Stimulated activated CD8-positive, alpha-beta memory T cell treated with anti-CD3 and anti-CD28 coated beads, Interleukin-2, amount 100 ng/mL, for 1 hour (primary cell): ENCODE results near the gene LRRC74B.
"Not testable (repeated sequence)": the region's sequence is repeated elsewhere in the genome, so short reads cannot be mapped to it uniquely, and the experiment has no call there.

ENCODE experiments used
- DNase-seq, 2 donors: peaks; one replicate each; pipeline ENCODE4 v3.0.0-alpha.2; 2020; ENCODE audit warnings: low read depth in 2 of 2

Gene LRRC74B, protein sequence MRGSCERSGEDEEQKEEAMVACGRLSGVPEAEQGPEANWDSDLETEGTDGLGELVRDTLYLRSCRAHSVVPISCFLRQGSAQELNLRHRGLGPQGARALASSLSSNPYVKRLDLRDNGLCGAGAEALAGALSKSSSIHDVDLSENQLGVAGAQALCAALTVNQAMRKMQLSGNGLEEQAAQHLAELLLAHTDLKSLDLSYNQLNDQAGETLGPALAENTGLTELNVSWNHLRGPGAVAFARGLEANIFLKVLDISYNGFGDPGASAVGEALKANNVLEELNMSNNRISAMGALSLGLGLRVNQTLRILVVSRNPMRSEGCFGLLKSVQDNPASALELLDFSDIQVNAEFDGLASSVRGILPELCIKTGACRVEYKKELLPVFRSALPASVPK

DNA sequence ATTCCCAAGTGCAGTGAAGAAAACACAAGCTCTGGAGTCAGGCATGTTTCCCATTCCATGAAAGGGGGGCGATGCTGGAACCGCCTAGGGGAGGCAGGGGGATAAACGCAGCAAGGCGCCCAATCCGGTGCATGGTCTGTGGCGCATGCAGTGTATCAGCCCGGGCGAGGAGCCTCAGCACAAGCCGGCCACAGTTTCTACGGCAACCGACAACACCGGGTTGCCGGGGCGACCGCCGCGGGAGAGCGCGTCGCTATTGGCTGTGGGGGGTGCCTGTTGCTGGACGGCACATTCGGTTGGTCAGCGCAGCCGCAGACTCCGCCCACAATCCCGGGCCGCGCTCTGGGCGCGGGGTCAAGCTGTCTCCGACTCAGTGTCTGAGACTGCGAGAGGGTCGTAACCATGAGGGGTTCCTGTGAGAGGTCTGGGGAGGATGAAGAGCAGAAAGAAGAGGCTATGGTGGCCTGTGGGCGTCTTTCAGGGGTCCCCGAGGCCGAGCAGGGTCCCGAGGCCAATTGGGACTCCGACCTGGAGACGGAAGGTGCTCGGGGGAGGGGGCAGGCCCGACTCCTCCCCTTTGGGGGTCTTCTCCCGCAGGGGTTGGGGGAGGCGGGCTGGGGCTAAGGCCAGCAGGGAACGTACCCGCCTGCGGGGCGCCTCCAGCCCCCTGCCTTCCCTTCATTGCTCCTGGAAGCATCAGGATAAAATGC is at the start of gene LRRC74B:
Gene LRRC74B, plus strand, starts transcription at position 362 of the 710 bp plus-strand sequence. Its CDS starts 41 bp downstream, at position 403.
- DNase-seq, result peak; percentile 41 to 51

DNA sequence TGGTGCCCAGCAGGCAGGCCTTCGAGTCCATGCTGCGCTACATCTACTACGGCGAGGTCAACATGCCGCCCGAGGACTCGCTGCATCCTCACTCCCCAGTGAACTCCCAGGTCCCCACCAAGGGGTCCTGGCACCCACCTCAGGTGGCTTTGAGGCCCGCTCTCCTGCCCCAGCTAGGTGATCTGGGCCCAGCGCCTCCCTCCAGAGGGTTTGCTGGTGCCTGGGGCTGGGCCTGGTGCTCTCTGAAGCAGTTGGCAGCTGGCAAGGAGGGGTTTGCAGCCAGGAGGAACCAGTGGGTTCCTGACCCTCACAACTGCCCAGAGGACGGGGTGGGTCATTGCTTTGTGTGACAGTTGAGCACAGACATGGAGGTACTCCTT is 49.7 kb upstream of the LRRC74B start:
- no peak for DNase-seq

DNA sequence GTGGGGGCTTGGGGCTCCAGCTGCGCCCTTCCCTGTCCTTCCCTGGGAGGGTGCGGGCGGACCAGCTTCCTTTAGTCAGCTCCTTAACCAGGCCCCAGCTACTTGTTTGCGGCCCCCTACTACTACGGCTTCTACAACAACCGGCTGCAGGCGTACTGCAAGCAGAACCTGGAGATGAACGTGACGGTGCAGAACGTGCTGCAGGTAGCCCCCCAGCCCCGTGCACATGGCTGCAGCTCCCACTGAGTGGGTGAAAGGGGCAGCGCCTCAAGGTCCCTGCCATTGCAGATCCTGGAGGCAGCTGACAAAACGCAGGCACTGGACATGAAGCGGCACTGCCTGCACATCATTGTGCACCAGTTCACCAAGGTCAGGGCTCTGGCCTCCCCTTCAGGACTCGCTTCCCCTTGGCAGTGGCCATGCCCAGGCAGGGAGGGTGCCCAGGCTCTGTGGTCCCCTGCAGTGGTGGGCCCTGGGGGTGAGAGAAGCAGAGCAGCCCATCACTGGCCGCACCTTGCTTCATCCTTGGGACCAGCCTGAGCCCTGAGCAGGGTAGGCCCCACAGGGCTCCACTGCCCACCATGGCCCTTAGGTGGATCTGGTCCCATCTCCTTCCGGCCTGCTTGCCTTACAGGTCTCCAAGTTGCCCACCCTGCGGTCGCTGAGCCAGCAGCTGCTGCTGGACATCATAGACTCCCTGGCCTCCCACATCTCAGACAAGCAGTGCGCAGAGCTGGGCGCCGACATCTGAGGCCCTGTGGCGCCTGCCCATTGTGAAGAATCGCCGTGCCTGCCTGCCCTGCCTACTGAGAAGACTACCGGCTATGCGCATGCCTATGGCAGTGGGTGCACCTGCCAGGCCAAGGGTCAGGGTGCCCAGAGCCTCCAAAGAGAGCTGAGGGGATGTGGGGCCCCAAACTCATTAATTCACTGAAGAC is 48.9 kb upstream of the LRRC74B start:
- no peak for DNase-seq

DNA sequence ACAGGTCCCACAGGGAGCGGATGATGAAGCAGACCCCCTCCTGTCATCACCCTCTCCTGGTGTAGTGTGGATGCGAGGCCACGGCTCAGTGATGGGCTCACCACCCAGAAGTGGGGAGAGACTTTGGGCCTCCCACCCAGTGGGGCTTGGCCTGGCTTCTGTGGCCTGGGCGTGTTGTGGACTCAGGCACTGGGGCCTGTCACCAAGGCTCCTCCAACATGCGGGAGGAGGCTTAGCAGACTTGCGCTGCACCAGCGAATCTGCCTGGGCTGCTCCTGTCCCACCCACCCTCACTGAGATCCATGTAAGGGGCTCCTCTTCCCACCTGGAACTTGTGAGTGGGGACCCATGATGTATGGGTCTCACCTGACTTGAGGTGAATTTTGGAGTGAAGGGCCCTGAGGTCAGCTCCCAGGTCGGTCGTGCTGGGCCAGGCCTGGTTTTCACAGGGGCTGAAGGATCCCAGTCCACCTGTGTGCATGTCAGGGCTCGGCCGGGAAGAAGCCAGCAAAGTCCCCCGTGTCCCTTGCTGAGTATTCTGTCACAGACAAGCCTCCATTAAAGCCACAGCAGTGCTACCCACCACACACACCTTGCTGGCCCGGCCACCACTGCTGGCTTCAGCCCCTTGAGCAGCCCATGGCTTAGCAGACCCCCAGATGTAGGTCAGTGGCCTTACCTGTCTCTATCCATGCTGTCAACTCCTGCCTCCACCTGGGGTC is 48.0 kb upstream of the LRRC74B start:
- no peak for DNase-seq

DNA sequence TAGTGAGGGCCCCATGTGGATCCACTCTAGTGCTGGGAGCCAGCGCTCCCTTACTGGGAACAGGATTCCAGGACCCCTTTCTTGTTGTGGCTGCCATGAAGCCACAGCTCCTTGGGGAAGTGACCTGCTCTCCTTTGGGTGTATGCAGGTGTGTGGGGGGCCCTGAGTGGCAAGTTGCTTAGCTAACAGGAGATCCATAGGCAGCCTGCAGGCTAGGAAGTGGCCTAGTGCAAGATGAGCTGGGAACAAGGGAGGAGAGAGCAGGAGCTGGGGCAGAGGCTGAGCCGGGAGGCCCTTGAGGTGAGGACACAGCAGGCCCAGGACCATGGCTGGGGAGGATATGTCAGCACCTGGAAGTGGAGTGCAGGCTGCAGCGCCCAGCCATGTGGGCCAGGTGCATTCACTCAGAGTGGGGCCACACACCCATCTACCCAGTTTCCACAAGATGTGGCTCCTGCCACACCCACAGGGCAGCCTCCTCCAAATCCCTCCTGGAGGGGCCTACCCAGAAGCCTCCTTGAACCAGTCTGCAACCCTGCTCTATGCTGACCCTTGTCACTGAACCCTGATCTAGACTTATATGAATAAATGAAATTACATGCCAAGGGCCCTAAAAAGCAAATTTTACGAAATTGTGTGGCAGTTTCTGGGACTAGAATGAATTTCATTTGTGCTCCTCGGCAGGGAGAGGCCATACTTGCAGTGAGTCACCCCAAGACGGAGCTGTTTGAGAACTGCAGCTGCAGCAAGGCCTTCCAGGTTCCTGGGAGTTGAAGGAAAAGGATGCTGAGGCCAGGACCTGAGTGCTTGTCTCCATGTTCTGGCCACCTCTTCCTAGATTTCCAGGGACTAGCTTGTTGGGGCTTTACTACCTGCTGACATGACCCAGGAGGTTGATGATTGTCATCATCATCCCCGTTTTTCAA is 47.1 kb upstream of the LRRC74B start:
- no peak for DNase-seq

DNA sequence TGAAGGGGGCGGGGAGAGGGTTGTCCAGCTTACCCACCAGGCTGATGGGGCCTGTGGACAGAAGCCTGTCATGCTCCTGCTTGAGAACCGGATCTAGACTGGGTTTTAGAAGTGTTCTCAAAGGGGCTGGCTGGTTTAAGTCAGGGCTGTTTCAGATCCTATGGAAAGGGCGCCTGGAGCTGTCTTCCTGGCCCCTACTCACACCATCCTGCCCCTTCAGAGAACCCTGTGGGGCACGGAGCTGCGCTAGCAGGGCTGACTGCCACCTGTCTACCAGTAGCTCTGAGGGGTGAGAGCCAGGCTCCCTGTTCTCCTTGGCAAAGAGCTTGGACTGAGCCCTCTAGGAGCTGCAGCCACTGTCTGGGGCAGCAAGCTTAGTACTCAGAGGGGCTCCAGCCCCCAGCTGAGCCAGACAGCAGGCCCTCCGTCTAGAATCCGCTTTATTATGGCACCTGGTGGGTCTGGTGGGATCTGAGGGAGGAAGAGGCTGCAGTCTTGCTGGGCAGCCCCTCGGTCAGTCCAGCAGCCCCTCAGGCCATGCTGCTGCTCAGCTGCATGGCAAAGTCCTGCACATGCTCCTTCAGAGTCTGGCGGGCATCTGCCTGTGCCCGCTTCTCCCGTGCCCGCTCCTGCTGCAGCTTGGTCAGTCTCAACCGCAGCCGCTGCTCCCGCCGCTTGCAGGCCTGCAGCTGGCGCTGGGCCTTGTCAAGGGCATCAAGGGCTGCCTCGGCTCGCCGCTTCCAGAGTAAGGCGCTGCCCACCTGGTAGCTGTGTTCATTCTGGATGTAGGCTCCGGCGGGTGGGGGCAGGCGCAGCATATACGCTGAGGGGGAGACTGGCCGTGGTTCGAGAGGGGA is 46.2 kb upstream of the LRRC74B start:
- no peak for DNase-seq

DNA sequence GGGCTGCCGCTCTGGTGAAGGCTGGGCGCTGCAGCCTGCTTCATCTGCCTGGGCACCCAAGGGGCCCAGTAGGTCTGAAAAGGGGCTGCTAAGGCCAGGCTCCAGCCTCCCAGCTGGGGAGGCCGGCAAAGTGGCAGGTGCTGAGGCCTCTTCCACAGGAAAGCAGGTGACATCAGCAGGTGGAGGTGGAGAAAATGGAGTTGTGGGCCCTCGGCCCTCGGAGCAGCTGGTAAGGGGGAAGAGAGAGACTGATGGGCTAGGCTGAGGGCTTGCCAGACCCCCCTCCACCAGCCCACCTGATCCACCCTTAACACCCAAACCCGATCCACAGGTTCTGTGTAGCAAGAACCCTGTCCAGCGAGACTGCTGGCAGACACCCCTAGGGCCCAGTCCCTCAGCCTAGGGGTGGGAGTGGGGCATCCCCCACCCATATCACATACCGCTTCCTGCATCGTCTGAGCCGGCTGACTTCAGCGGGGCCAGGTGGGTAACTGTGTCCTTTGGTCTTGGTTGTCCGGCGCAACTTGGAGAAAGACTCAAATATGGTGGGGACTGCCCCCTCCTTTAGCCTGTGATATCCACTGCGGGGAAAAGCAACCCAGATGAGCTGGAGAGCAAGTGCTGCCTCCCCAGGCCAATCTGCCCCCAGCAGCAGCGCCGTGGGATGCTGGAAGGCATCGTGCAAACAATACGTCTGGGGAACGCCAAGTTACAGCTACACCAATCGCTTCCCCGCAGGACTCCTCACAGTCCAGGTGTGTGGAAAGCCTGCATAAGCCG is 45.3 kb upstream of the LRRC74B start:
- DNase-seq, result no peak

DNA sequence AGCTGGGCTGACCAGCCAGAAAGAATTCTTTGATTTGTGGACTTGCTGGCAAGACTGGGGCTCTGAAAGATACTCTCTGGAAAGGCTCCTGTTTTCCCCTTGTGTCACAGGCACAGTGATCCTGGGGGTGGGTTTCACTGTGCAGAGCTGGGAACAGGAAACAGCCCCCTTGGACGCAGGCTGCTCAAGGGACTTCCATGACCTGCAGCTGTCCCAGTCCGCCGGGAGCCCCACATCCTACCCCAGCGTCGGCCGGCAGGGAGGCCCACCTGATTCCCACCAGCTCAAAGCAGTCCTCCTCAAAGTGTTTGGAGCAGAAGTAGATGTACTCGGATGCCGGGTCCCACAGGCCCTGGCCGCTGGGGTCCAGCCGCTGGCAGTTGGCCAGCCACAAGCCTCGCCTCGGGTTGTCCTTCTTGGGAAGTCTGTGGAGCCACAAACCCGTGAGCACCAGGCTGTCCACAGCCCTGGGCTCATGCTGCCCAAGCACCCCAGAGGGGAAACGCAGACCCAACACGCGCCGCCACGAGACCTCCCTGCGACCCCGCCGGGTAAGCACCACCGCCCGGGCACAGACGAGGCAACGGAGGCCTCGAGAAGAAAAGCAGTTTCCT is 44.7 kb upstream of the LRRC74B start:
- DNase-seq, result no peak

DNA sequence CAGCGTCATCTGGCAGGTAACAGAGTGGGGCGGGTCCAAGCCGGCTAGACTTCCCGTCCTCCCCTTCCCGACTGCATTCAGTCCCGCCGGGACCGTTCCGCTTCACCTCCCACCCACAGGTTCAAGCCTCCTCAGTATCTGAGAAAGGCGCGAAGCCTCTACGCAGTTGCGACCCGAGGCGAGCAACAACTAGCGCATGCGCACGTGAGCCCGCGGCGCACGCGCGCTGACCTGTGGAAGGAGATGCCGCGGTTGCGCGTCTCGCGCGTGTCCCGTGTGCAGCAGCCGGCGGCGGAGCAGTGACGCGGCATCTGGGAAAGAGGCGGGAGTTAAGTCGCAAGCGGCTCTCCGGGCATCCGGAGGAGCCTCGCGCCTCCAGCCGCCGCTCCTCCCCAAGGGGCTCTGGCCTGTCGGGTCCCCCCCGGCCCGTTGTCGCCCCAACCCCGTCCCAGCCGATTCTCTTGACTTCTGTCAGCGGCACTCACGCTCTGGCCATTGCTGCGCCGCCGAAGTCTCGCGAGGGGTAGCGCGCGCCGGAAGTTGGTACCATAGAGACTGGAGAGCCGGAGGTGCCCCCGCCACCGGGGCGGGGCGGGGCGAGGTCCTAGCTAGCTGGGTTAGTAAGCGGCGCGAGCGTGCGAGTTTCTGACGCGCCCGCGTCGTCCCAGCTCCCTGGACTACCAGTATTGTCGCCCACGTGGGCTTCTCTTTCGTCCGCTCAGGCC is 44.0 kb upstream of the LRRC74B start, which contains the start of gene THAP7:
Gene THAP7, minus strand, starts transcription at position 518 of the 725 bp plus-strand sequence. Its CDS starts 207 bp downstream, at position 311.
- peak; percentile 91 to 94 for DNase-seq

DNA sequence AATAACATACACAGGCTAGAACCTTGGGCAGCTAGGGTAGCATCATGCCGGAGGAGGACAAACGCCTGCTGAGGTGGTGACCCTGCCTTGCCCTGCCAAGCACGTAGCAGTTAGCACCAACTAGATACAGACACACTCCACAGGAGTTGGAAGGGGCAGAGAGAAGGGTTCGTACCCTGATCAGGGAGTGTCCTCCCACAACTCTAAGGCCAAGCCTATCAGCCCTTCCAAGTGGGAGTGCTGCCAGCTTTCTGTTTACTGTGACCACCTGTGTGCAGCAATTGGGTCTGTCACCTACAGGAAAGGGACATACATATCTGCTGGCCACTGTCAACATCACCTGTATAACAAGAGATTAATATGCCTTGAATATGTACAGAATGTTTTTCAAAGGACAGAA is 42.0 kb upstream of the LRRC74B start:
- no peak for DNase-seq

DNA sequence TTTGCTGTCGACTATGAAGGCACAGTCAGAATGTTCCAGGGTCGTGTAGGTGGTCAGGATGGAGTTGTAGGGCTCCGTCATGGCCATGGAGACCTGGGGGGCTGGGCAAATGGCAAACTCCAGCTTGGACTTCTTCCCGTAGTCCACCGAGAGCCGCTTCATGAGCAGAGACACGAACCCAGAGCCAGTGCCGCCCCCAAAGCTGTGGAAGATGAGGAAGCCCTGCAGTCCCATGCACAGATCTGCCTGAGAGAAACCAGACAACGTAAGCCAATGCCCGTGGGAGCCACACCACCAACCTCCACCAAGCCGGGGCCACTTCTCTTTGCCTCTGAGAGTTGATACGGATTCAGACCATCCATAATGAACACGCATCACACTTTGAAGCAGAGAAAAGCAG is 36.5 kb upstream of the LRRC74B start:
- DNase-seq, result not testable (repeated sequence)

DNA sequence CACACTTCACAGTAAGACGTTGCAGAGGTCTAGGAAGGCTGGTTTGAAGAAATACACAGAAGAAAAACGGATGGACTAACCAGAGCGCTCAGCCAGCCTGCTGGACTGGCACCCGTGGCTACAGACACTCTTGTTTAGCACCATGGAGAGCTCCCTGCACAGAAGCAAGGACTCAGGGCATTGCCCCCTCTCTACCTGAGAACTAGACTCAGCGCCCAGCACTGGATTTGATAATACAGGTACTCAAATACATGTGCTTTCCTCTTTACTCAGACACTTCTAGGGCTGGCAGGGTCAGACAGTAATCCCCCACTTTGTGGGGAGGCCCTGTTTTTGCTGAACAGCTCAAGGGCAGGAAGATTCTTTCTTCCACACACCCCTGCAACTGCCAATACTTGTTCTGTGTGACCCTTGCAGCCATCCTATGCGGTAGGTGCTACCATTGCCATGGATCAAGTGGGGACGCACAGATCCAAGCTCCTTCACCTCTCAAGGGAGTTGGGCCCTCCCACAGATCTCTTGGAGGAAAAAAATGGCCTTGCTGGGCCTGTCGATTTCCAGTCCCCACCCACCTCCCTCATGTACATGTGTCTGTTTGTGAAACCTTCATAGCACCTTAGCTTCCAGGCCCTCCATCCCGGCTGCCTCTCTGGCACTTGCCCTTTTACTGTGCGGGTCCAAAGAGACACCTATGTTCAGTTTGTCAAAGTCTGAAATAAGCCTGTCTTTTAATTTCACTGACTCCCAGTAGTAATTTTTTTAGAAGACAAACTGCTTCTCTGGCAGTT is 35.9 kb upstream of the LRRC74B start:
- no peak for DNase-seq

DNA sequence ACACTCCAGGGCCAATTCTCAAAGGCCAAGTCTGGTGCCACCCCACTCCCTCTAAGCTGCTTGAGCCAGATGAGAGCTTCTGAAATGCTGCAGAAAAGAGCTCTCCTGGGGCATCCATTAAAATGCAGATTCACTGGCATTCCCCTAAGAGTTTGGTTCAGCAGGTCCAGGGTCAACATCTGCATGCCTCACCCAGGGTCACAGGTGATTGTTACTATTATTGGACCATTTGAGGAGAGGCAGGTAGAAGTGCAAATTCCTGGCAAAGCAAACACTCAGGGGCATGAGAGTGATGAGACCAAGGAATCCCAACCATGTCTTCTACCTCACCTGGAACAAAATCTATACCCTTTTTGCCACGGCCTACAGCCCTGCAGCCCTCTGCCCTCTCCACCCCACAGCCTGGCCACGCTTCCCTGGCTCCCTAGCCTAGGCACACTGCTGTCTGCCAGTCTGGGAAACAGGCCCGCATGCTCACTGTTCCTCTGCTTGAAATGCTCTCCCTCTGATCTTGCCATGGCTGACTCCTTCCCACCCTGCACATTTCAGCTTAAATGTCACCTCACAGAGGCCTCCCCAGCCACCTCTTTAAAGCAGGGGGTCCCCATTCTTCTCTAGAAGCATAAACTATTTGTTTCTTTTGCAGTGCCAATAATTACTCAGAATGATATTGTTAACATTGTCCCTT is 35.2 kb upstream of the LRRC74B start:
- DNase-seq, result no peak

DNA sequence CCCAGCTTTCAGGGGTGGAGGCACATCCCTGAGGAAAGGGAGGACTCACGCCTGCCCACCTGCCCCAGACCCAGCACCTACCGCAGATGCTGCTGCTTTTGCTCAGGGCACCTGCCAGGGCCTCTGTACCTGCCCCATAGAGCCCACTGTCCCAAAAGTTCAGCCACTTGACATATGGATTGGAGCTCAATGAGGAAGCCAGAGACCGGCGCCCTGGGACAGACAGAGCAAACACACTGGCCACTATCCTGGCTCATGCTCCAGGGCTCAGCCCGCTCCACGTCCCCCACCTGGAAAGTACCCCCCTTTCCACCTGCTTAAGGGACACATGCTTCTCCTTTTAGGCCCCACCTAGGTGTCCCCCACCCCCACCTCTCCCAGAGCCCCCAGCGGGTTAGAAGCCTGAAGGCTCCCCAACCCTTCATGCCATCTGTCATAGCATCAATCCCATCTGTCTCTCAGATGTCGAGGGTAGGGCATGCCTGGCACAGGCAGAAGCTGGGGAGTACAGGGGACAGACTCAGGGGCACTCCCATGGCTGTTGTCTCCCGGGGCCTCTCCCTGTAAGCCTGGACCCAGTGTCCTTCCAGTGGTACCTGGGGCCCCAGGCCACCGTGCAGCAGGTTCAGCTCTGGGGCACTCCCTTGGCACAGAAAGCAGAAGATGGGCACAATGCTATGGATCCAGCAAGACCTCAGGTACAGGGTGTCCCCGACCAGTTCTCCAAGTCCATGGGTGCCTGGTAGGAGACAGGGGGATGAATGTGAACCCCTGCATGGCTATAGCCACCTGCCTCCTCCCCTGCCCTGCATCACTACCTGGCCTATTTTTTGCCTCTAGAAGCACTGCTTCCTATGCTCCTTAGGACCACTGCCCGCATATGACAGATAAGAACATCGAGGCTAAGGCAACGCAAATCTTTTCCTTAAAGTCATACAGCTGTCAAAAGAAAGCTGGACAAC is 33.0 kb upstream of the LRRC74B start:
- no peak for DNase-seq
